H1 (cell line): ENCODE results near the gene JADE1. TPM values are rescaled to one million over a fixed set of nuclear protein-coding genes. Genes with fewer than 3 reads are reported as not detected.

Experiments
- CTCF ChIA-PET: fragments of 300-600 bp; sonication (Branson Sonifier 250); formaldehyde crosslinking; loops from one replicate; lab custom pipeline; 2021; ENCODE audit not compliant: partially characterized antibody; lab: Charles Lee
- POLR2A ChIA-PET: fragments of 300-600 bp; sonication (Branson Sonifier 250); formaldehyde crosslinking; loops from one replicate; lab custom pipeline; 2021; ENCODE audit warnings: inconsistent platforms; ENCODE audit not compliant: partially characterized antibody; lab: Charles Lee
- DNase-seq, 2 experiments: peaks; one replicate each; pipeline versions ENCODE4 v3.0.0 to v3.0.0-alpha.2; 2010 to 2022; ENCODE audit warnings: low spot score in 2 of 2, low read depth in 1 of 2, mixed read lengths in 1 of 2
- FAIRE-seq: peaks from 2 replicates; lab custom pipeline; 2011; peaks lifted over from hg19 to GRCh38; lab: Jason Lieb, UNC
- H2AFZ ChIP-seq: 2 replicates; pipeline ENCODE4 v1.8.1; 2012; ENCODE audit warnings: low read length, inconsistent platforms
- H2AK5ac ChIP-seq: 2 replicates; pipeline ENCODE4 v1.6.1; 2013; ENCODE audit warnings: low read depth, low read length
- H2BK120ac ChIP-seq: replicated peaks from 2 replicates; pipeline ENCODE3; 2013; ENCODE audit warnings: low read depth, low read length, inconsistent platforms
- H2BK12ac ChIP-seq: 2 replicates; pipeline ENCODE4 v1.6.1; 2013; ENCODE audit warnings: low read depth, low read length
- H2BK15ac ChIP-seq: 2 replicates; pipeline ENCODE4 v1.6.1; 2013; ENCODE audit warnings: low read length
- H2BK20ac ChIP-seq: 2 replicates; pipeline ENCODE4 v1.6.1; 2013; ENCODE audit warnings: low read length
- H2BK5ac ChIP-seq: 2 replicates; pipeline ENCODE4 v1.6.1; 2013; ENCODE audit warnings: low read depth, low read length
- H3K14ac ChIP-seq: 2 replicates; pipeline ENCODE4 v1.6.1; 2013; ENCODE audit warnings: inconsistent platforms; ENCODE audit not compliant: insufficient read length
- H3K18ac ChIP-seq: 2 replicates; pipeline ENCODE4 v1.6.1; 2013; ENCODE audit warnings: low read length; ENCODE audit errors: extremely low read depth
- H3K23ac ChIP-seq: 2 replicates; pipeline ENCODE4 v1.6.1; 2013; ENCODE audit warnings: inconsistent platforms; ENCODE audit not compliant: insufficient read length
- H3K23me2 ChIP-seq: 2 replicates; pipeline ENCODE4 v1.6.1; 2013; ENCODE audit warnings: low read depth, low read length
- H3K27ac ChIP-seq: 2 replicates; pipeline ENCODE4 v1.6.1; 2011; ENCODE audit warnings: low read depth, low read length, inconsistent platforms
- H3K27me3 ChIP-seq, 4 experiments: replicated peaks in 1 of 4; 1 replicate in 1 of 4; 2 replicates in 3 of 4; pipeline versions ENCODE4 v1.6.1 to v1.8.1; 2011 to 2013; ENCODE audit warnings: low read length in 3 of 4, mild to moderate bottlenecking in 3 of 4, inconsistent platforms in 2 of 4, mixed read lengths in 2 of 4, moderate library complexity in 1 of 4; ENCODE audit not compliant: control insufficient read depth in 3 of 4, insufficient read depth in 3 of 4; ENCODE audit errors: extremely low read depth in 1 of 4
- H3K36me3 ChIP-seq, 4 experiments: 2 replicates each; pipeline versions ENCODE4 v1.6.1 to v1.8.1; 2011 to 2013; ENCODE audit warnings: mild to moderate bottlenecking in 4 of 4, low read length in 3 of 4, moderate library complexity in 2 of 4, control low read depth in 1 of 4, inconsistent platforms in 1 of 4; ENCODE audit not compliant: insufficient read depth in 4 of 4, control insufficient read depth in 2 of 4
- H3K4ac ChIP-seq: replicated peaks from 2 replicates; pipeline ENCODE3; 2013; ENCODE audit warnings: low read length, low read depth, mixed read lengths, inconsistent platforms; ENCODE audit not compliant: insufficient read length
- H3K4me1 ChIP-seq, 4 experiments: replicated peaks in 1 of 4; 1 replicate in 1 of 4; 2 replicates in 3 of 4; pipeline versions ENCODE4 v1.6.1 to v1.8.1; 2011 to 2013; ENCODE audit warnings: low read length in 3 of 4, inconsistent platforms in 2 of 4, mixed read lengths in 1 of 4; ENCODE audit not compliant: insufficient read depth in 4 of 4, control insufficient read depth in 3 of 4
- H3K4me2 ChIP-seq, 2 experiments: 2 replicates each; pipeline versions ENCODE4 v1.6.1 to v1.8.1; 2011 to 2013; ENCODE audit warnings: low read depth in 2 of 2, low read length in 2 of 2, control low read depth in 1 of 2, inconsistent platforms in 1 of 2, mild to moderate bottlenecking in 1 of 2; ENCODE audit not compliant: insufficient read depth in 1 of 2
- H3K4me3 ChIP-seq, 4 experiments: fragments of 200-600, 300-600 bp in 1 of 4; sonication (generic), shearing (Covaris generic), sonication (Bioruptor Twin) in 1 of 4; 2 replicates each; pipeline versions ENCODE4 v1.5.1 to v1.8.1; 2011 to 2016; ENCODE audit warnings: low read length in 4 of 4, low read depth in 3 of 4, control low read depth in 2 of 4, inconsistent platforms in 2 of 4, mild to moderate bottlenecking in 2 of 4, mixed read lengths in 1 of 4, moderate library complexity in 1 of 4; ENCODE audit not compliant: insufficient read depth in 2 of 4; ENCODE audit errors: extremely low read depth in 1 of 4
- H3K56ac ChIP-seq: replicated peaks from 2 replicates; pipeline ENCODE3; 2013; ENCODE audit warnings: low read depth, mild to moderate bottlenecking, mixed read lengths, low read length, inconsistent platforms; ENCODE audit not compliant: insufficient read length
- H3K79me1 ChIP-seq: 2 replicates; pipeline ENCODE4 v1.6.1; 2013; ENCODE audit warnings: low read depth, low read length, control low read depth
- H3K79me2 ChIP-seq, 2 experiments: 2 replicates each; pipeline versions ENCODE4 v1.6.1 to v1.8.1; 2012 to 2013; ENCODE audit warnings: low read length in 2 of 2, mild to moderate bottlenecking in 2 of 2, inconsistent platforms in 1 of 2; ENCODE audit not compliant: insufficient read depth in 2 of 2, control insufficient read depth in 1 of 2
- H3K9ac ChIP-seq, 4 experiments: replicated peaks in 1 of 4; 1 replicate in 1 of 4; 2 replicates in 3 of 4; pipeline versions ENCODE4 v1.6.1 to v1.8.1; 2011 to 2013; ENCODE audit warnings: low read depth in 3 of 4, low read length in 3 of 4, control low read depth in 2 of 4, mild to moderate bottlenecking in 2 of 4, moderate library complexity in 2 of 4, inconsistent platforms in 1 of 4; ENCODE audit errors: extremely low read depth in 1 of 4
- H3K9me3 ChIP-seq, 2 experiments: 2 replicates each; pipeline versions ENCODE4 v1.6.1 to v1.8.1; 2012 to 2013; ENCODE audit warnings: mild to moderate bottlenecking in 2 of 2, moderate library complexity in 2 of 2, control low read depth in 1 of 2, inconsistent platforms in 1 of 2, low read depth in 1 of 2, low read length in 1 of 2, mixed read lengths in 1 of 2; ENCODE audit not compliant: insufficient read depth in 2 of 2
- H4K20me1 ChIP-seq, 2 experiments: replicated peaks in 1 of 2; 2 replicates each; pipeline versions ENCODE3 to v1.8.1; 2011 to 2013; ENCODE audit warnings: inconsistent platforms in 2 of 2, low read length in 2 of 2, mild to moderate bottlenecking in 1 of 2; ENCODE audit not compliant: insufficient read depth in 2 of 2, control insufficient read depth in 1 of 2
- H4K5ac ChIP-seq: 2 replicates; pipeline ENCODE4 v1.6.1; 2013; ENCODE audit warnings: low read length, low read depth, mixed read lengths, inconsistent platforms; ENCODE audit not compliant: insufficient read length
- H4K8ac ChIP-seq: 2 replicates; pipeline ENCODE4 v1.8.0; 2013; ENCODE audit warnings: mild to moderate bottlenecking, moderate library complexity, low read length, inconsistent platforms; ENCODE audit not compliant: insufficient read depth; ENCODE audit errors: extremely low read depth
- H4K91ac ChIP-seq: replicated peaks from 2 replicates; pipeline ENCODE3; 2013; ENCODE audit warnings: low read length, mixed read lengths, inconsistent platforms; ENCODE audit not compliant: insufficient read length
- BACH1 ChIP-seq: IDR thresholded peaks from 2 replicates; pipeline ENCODE4 v1.6.1; 2012; ENCODE audit warnings: low read length, improper control_type of control experiment
- WGBS, 2 experiments: shearing (Covaris generic) in 1 of 2; methylation state at CpG; one replicate each; pipeline versions ENCODE4 v1.1.6 to v1.1.7; 2013 to 2015; ENCODE audit warnings: low lambda C conversion rate in 2 of 2, mixed read lengths in 2 of 2, inconsistent platforms in 1 of 2, low coverage in 1 of 2, missing lambda C conversion rate in 1 of 2; ENCODE audit not compliant: insufficient replicate concordance in 2 of 2, insufficient coverage in 1 of 2, insufficient read length in 1 of 2; ENCODE audit errors: extremely low coverage in 1 of 2, missing lambda C conversion rate in 1 of 2; 5-methylcytosine and 5-hydroxymethylcytosine counted together
- polyA plus RNA-seq, 7 experiments: library from polyadenylated mRNA; depleted of rRNA in 3 of 7; stranded (reverse) in 5 of 7; unstranded in 2 of 7; fragments of >200 nt in 5 of 7; fragments of 200-250 nt in 2 of 7; gene quantifications; 1 replicate in 5 of 7; 2 replicates in 1 of 7; 4 replicates in 1 of 7; pipeline versions ENCODE4 v1.2.1 to v1.2.3, GENCODE V29; 2011 to 2013; ENCODE audit warnings: missing spikeins in 2 of 7, mixed read lengths in 2 of 7
- total RNA-seq: library from RNA; stranded (reverse); fragmentation: NEBNext Ultra II Directional; extraction: Animal tissue kit (Norgen Biotek cat#: 25700); gene quantifications from 2 replicates; pipeline ENCODE4 v1.2.1, GENCODE V29; 2021

JADE1 gene
- total and polyA plus RNA-seq, 2 of the 8 experiments (the other 6 are each of a cell fraction or from before 2014, with no cell fraction given), result 37.7 to 213 TPM

- H3K27ac ChIP-seq, result no peak overlapping the region
- no peak overlapping the region for H2AFZ ChIP-seq
- H2BK12ac ChIP-seq, result no peak overlapping the region
- H3K4ac ChIP-seq, result no peak overlapping the region
- H2BK120ac ChIP-seq, result no peak overlapping the region
- no peak overlapping the region for H2AK5ac ChIP-seq
- H3K36me3 ChIP-seq, result no peaks in the 10 kb centered on the region
- H4K8ac ChIP-seq, result no peak overlapping the region
- H4K5ac ChIP-seq, result no peak overlapping the region
- no peaks in the 10 kb centered on the region for H3K79me2 ChIP-seq
- H3K79me1 ChIP-seq, result no peaks in the 10 kb centered on the region
- TF ChIP-seq BACH1, result no peak
- H3K23me2 ChIP-seq, result no peaks in the 10 kb centered on the region
- H3K9me3 ChIP-seq, result no peaks in the 10 kb centered on the region; a peak in 1 of 4 replicates
- H3K18ac ChIP-seq, result no peak overlapping the region
- 100% methylated on average over 1 of the region's 1 CpG; no CpG with 5 or more reads in 1 of the 2 experiments for whole genome bisulfite sequencing, 2 experiments
- H3K9ac ChIP-seq, result no peak overlapping the region
- no peak overlapping the region for H3K56ac ChIP-seq
- peaks cover 0 to 3% (median 0%) of the 10 kb centered on the region in 4 experiments; a peak in 1 of 7 replicates for H3K4me1 ChIP-seq
- H3K27me3 ChIP-seq, result no peaks in the 10 kb centered on the region
- H2BK5ac ChIP-seq, result no peak overlapping the region
- H3K4me3 ChIP-seq, result no peak overlapping the region
- CTCF ChIA-PET, result interaction anchor here (1.2 to 2.2 kb wide), 3 partner anchors 10 to 17 kb away, joined by 3 to 6 read pairs (median 4); no protein-coding TSS in a partner anchor
- H3K14ac ChIP-seq, result no peak overlapping the region
- no peak overlapping the region for H3K4me2 ChIP-seq
- FAIRE-seq (no peak), DNase-seq (no peak)
- H4K20me1 ChIP-seq, result no peaks in the 10 kb centered on the region
- H2BK20ac ChIP-seq, result no peak overlapping the region
- H2BK15ac ChIP-seq, result no peak overlapping the region
- no peak overlapping the region for H4K91ac ChIP-seq
- POLR2A ChIA-PET, result interaction anchor here (1.2 kb wide), 1 partner anchor 88 kb away, joined by 3 read pairs; no protein-coding TSS in a partner anchor
- no peak overlapping the region for H3K23ac ChIP-seq
These were observed 28.8 kb upstream of the JADE1 start for GRCh38 chr4:128780688-128781087.
